NCI-H128 (cell line): ENCODE data around the gene DNAJB11.
A peak's percentile ranks its signal among the peaks of the same experiment; 100 is the strongest.

Experiments used
- DNase-seq: peaks from one replicate; lab custom pipeline; 2025; ENCODE audit not compliant: unreplicated experiment; lab: John Stamatoyannopoulos, UW

Gene DNAJB11

GRCh38 chr3:186594591-186595113 is 24.1 kb downstream of the DNAJB11 start:
- no peak for DNase-seq

GRCh38 chr3:186596568-186597287 is 26.2 kb downstream of the DNAJB11 start:
- no peak for DNase-seq

- no peak for DNase-seq
Measured at GRCh38 chr3:186598108-186598784, 27.7 kb downstream of the DNAJB11 start.

- no peak for DNase-seq
Measured at GRCh38 chr3:186598794-186599141, 28.2 kb downstream of the DNAJB11 start.

- DNase-seq = no peak
Measured at GRCh38 chr3:186599142-186599784, 28.7 kb downstream of the DNAJB11 start.

GRCh38 chr3:186599785-186600166 is 29.3 kb downstream of the DNAJB11 start:
- no peak for DNase-seq

- DNase-seq = no peak
Measured at GRCh38 chr3:186600896-186601295, 30.4 kb downstream of the DNAJB11 start.

- no peak for DNase-seq
Measured at GRCh38 chr3:186603159-186603558, 32.6 kb downstream of the DNAJB11 start.

- DNase-seq = no peak
Measured at GRCh38 chr3:186605078-186605477, 34.6 kb downstream of the DNAJB11 start.

GRCh38 chr3:186605561-186606545 is 35.3 kb downstream of the DNAJB11 start:
- DNase-seq = no peak

- no peak for DNase-seq
Measured at GRCh38 chr3:186608624-186609215, 38.2 kb downstream of the DNAJB11 start.

- no peak for DNase-seq
Measured at GRCh38 chr3:186609247-186609868, 38.8 kb downstream of the DNAJB11 start.

- DNase-seq = no peak
Measured at GRCh38 chr3:186612065-186612464, 41.5 kb downstream of the DNAJB11 start.

GRCh38 chr3:186612721-186613636 is 42.5 kb downstream of the DNAJB11 start, which contains the start of gene AHSG:
AHSG (plus strand) TSS chr3:186613060; CDS start chr3:186613142, 82 bp downstream.
- no peak for DNase-seq

GRCh38 chr3:186613637-186614265 is 43.2 kb downstream of the DNAJB11 start:
- no peak for DNase-seq

GRCh38 chr3:186614266-186614596 is 43.7 kb downstream of the DNAJB11 start:
- DNase-seq = no peak

- DNase-seq = peak; percentile 74
Measured at GRCh38 chr3:186614597-186615483, 44.3 kb downstream of the DNAJB11 start.

GRCh38 chr3:186616299-186616617 is 45.7 kb downstream of the DNAJB11 start:
- DNase-seq = no peak
